Hepatocyte (in vitro differentiated cells): Measurements from ENCODE around the gene AEBP1. TPM values are rescaled to one million over a fixed set of nuclear protein-coding genes. Genes with fewer than 3 reads are reported as not detected.

Experiments used
- DNase-seq: peaks from one replicate; pipeline ENCODE4 v3.0.0-alpha.2; 2016; ENCODE audit warnings: low spot score
- H2AFZ ChIP-seq: fragments of 200-600 bp; sonication (generic); 2 replicates; pipeline ENCODE4 v1.6.0; 2016; ENCODE audit warnings: antibody characterized with exemption, mild to moderate bottlenecking
- H3K27ac ChIP-seq: fragments of 200-600 bp; sonication (generic); 2 replicates; pipeline ENCODE4 v1.5.1; 2016; ENCODE audit warnings: mild to moderate bottlenecking
- H3K27me3 ChIP-seq: fragments of 200-600 bp; sonication (generic); 2 replicates; pipeline ENCODE4 v1.6.1; 2016
- H3K36me3 ChIP-seq: fragments of 200-600 bp; sonication (generic); replicated peaks from 2 replicates; pipeline ENCODE4 v1.5.1; 2016; ENCODE audit warnings: low read depth; ENCODE audit not compliant: insufficient read depth
- H3K4me1 ChIP-seq: fragments of 200-600 bp; sonication (generic); 2 replicates; pipeline ENCODE4 v1.5.1; 2016; ENCODE audit warnings: mild to moderate bottlenecking, moderate library complexity; ENCODE audit not compliant: insufficient read depth
- H3K4me2 ChIP-seq: fragments of 200-600 bp; sonication (generic); 2 replicates; pipeline ENCODE4 v1.6.0; 2016
- H3K4me3 ChIP-seq: fragments of 200-600 bp; sonication (generic); 2 replicates; pipeline ENCODE4 v1.5.1; 2016; ENCODE audit warnings: mild to moderate bottlenecking
- H3K79me2 ChIP-seq: fragments of 200-600 bp; sonication (generic); 2 replicates; pipeline ENCODE4 v1.6.0; 2017; ENCODE audit warnings: mild to moderate bottlenecking
- H3K9me2 ChIP-seq: fragments of 200-600 bp; sonication (generic); replicated peaks from 2 replicates; pipeline ENCODE4 v1.6.0; 2017; ENCODE audit warnings: mild to moderate bottlenecking; ENCODE audit not compliant: insufficient read depth
- H3K9me3 ChIP-seq: fragments of 200-600 bp; sonication (generic); 2 replicates; pipeline ENCODE4 v1.5.1; 2016; ENCODE audit warnings: low read depth, mild to moderate bottlenecking
- H4K20me1 ChIP-seq: fragments of 200-600 bp; sonication (generic); 2 replicates; pipeline ENCODE4 v1.6.0; 2016; ENCODE audit warnings: mild to moderate bottlenecking; ENCODE audit not compliant: insufficient read depth, poor library complexity, severe bottlenecking
- EZH2 ChIP-seq: fragments of 200-600 bp; sonication (generic); IDR thresholded peaks from 2 replicates; pipeline ENCODE4 v1.6.1; 2016; ENCODE audit warnings: antibody characterized with exemption, mild to moderate bottlenecking, borderline replicate concordance
- EZH2phosphoT487 ChIP-seq: fragments of 200-600 bp; sonication (generic); IDR thresholded peaks from one replicate; pipeline ENCODE4 v1.6.1; 2018; ENCODE audit warnings: antibody characterized with exemption, mild to moderate bottlenecking, low read depth, moderate library complexity; ENCODE audit not compliant: unreplicated experiment, severe bottlenecking
- WGBS: methylation state at CpG from one replicate; pipeline ENCODE4 v1.1.6; 2016; ENCODE audit warnings: low lambda C conversion rate; ENCODE audit errors: missing lambda C conversion rate; 5-methylcytosine and 5-hydroxymethylcytosine counted together
- polyA plus RNA-seq: library from polyadenylated mRNA; unstranded; fragments of >200 nt; fragmentation: Nextera tagmentation; extraction: Ambion mirVana; gene quantifications from 2 replicates; pipeline ENCODE4 v1.2.1, GENCODE V29; 2016
- total RNA-seq: library from RNA; depleted of rRNA; stranded (reverse); fragments of >200 nt; gene quantifications from 2 replicates; pipeline ENCODE4 v1.2.3, GENCODE V29; 2014
- TF ChIP-seq, protein P1 (sequence below): fragments of 200-600 bp; sonication (generic); IDR thresholded peaks from 2 replicates; pipeline ENCODE4 v1.5.1; 2016; ENCODE audit warnings: antibody characterized with exemption, mild to moderate bottlenecking; ENCODE audit not compliant: poor library complexity

AEBP1 gene
- total and polyA plus RNA-seq, 2 experiments from 2014 or later, result 26.7 to 108 TPM

DNA sequence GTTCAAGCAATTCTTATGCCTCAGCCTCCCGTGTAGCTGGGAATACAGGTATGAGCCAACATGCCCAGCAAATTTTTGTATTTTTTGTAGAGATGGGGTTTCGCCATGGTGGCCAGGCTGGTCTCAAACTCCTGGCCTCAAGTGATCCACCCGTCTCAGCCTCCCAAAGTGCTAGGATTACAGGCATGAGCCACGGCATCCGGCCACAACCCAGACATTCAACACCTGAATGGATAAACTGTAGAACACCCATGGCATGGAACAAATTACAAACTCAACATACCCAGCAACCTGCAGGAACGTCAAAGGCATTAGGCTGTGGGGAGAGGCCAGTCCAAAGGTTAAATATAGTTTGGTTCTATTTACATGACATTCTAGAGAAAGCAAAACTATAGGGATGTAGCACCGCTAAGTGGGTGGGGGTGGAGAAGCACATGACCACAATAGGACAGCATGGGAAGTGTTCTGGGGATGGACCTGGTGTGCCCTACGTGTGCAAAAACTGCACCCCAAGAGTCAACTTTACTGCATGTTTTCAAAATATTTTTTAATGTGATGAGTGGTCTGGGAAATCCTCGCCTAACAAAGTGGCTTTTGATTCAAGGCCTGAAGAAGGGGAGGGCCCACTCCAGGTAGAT, 32.3 kb upstream of the AEBP1 start:
- WGBS, result 74% methylated on average over 9 of the region's 9 CpGs
- H4K20me1 ChIP-seq, result no peaks in the 10 kb centered on the region

DNA sequence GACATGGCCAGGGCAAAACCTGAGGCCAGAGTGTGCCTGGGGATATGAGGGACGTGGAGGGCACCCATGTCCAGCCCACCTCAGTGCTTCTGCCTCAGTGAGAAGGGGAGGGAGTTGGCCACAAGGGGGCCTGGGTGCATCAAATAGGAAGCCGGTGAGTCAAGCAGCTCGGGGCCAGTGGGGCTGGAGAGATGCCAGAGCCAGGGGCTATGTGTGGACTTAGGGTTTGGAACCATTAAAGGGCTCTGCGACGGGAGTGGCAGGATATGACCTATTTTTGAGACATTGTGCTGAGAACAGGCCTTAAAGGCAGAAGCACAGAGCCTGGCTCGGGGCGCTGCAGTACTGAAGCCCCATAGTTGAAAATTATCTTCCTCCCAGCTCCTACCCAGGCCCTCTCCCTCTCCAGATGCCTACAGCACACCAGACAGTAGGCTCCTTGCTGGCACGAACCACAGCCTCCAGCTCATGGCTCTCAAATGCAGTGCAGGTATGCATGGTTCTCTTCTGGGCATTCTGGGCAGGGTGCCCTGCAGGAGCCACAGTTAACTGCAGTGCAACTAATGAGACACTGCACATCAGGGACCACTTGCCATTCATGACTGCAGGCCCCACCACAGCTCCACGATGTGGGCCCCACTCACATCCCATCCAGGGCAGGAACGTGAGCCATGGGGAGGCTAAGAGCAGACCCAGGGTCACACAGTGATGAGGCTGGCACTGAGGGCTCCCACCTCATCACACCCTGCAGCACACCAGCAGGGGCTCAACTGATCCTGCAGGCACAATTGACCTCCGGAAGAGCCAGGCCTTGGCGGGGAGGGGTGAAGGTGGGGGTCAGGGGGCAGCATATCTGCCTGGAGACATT, 31.5 kb upstream of the AEBP1 start:
- peak; percentile 84 for DNase-seq
- H3K36me3 ChIP-seq, result no peaks in the 10 kb centered on the region
- no peak overlapping the region for H3K4me3 ChIP-seq
- no peak overlapping the region for H3K4me2 ChIP-seq
- 65% methylated on average over 12 of the region's 12 CpGs for WGBS
- no peaks in the 10 kb centered on the region for H4K20me1 ChIP-seq
- no peak overlapping the region for H2AFZ ChIP-seq
- H3K9me2 ChIP-seq, result no peaks in the 10 kb centered on the region
- peaks cover 9% of the 10 kb centered on the region for H3K4me1 ChIP-seq
- peak overlapping the region; percentile 66 for H3K27ac ChIP-seq
- H3K9me3 ChIP-seq, result no peaks in the 10 kb centered on the region
- TF ChIP-seq, protein P1, sequence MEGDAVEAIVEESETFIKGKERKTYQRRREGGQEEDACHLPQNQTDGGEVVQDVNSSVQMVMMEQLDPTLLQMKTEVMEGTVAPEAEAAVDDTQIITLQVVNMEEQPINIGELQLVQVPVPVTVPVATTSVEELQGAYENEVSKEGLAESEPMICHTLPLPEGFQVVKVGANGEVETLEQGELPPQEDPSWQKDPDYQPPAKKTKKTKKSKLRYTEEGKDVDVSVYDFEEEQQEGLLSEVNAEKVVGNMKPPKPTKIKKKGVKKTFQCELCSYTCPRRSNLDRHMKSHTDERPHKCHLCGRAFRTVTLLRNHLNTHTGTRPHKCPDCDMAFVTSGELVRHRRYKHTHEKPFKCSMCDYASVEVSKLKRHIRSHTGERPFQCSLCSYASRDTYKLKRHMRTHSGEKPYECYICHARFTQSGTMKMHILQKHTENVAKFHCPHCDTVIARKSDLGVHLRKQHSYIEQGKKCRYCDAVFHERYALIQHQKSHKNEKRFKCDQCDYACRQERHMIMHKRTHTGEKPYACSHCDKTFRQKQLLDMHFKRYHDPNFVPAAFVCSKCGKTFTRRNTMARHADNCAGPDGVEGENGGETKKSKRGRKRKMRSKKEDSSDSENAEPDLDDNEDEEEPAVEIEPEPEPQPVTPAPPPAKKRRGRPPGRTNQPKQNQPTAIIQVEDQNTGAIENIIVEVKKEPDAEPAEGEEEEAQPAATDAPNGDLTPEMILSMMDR, result peak; percentile 56
- TF ChIP-seq EZH2 (no peak), EZH2phosphoT487 (no peak)
- no peaks in the 10 kb centered on the region for H3K79me2 ChIP-seq
- no peaks in the 10 kb centered on the region for H3K27me3 ChIP-seq

More for the DNA sequence above, 32.3 kb upstream of the AEBP1 start:
- H3K9me3 ChIP-seq, result no peaks in the 10 kb centered on the region
- DNase-seq, result peak; percentile 55
- peak overlapping the region; percentile 66 for H3K27ac ChIP-seq
- TF ChIP-seq, protein P1, result no peak
- TF ChIP-seq EZH2phosphoT487 (no peak), EZH2 (no peak)
- no peak overlapping the region for H2AFZ ChIP-seq
- no peaks in the 10 kb centered on the region for H3K36me3 ChIP-seq
- no peaks in the 10 kb centered on the region for H3K79me2 ChIP-seq
- H3K4me1 ChIP-seq, result peaks cover 9% of the 10 kb centered on the region
- H3K4me2 ChIP-seq, result no peak overlapping the region
- H3K9me2 ChIP-seq, result no peaks in the 10 kb centered on the region
- H3K27me3 ChIP-seq, result no peaks in the 10 kb centered on the region
- no peak overlapping the region for H3K4me3 ChIP-seq

DNA sequence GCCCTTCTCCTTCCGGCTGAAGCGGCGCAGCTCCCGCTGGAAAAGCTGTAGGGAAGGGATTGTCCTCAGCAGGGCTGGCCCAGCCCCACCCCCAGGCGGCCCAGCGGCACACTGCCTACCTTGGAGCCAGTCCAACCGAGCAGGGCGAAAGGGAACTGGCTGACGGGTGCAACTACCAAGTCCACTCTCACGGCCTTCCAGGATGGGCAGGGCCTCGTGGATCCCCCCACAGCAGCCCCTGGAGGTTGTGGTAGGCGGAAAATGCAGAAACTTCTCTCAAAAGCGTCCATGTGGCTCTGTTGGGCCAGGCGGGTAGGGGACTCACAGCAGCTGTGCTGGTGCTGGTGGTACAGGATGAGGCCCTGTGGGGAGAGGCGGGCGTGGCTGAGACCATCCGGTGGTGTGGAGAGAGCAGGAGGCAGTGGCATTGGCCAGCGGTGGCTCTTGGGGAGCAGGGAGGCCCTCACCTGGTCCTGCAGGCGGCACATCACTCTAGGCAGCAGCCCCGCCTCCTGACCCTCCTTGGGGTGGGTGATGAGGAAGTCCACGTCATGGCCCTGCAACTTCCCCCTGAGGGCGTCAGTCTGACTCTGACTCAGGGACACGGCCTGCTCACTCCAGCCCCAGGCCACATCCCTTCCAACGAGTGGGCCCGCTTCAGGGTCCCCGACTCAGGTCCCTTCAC, 30.3 kb upstream of the AEBP1 start:
- Histone ChIP-seq H3K27me3 (no peaks in the 10 kb centered on the region), H3K36me3 (no peaks in the 10 kb centered on the region), H3K9me3 (no peaks in the 10 kb centered on the region), H3K79me2 (no peaks in the 10 kb centered on the region), H2AFZ (no peak overlapping the region), H3K27ac (no peak overlapping the region), H3K4me1 (peaks cover 9% of the 10 kb centered on the region), H4K20me1 (no peaks in the 10 kb centered on the region), H3K9me2 (no peaks in the 10 kb centered on the region), H3K4me2 (no peak overlapping the region), H3K4me3 (no peak overlapping the region)
- no peak for DNase-seq
- 91% methylated on average over 23 of the region's 26 CpGs for WGBS
- TF ChIP-seq, protein P1, result no peak
- no peak for TF ChIP-seq EZH2
- TF ChIP-seq EZH2phosphoT487, result no peak
